Measurements from ENCODE around the gene RIN2.

Gene RIN2

DNA sequence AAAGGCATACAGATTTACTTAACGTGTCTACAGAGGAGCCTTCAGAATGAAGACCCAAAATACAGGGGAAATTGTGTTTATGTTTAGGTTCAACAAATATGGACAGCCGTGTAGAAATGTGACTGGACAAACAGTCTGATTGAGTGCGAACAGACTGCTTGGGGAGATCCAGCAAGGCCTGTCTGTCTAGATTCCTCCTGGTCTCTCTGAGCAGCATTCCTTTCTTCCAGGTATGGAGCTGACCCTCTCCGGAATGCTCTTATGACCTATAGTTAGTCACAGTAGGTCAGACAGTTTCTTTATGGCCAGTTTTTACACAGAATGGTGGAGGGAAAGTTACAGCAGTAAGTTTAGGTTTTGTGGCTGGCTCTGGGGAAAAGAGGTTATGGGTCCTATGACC, 9.0 kb downstream of the RIN2 start:
- no peak for DNase-seq

GRCh38 chr20:19768325-19768842, 10.3 kb downstream of the RIN2 start:
- no peak for DNase-seq

DNA sequence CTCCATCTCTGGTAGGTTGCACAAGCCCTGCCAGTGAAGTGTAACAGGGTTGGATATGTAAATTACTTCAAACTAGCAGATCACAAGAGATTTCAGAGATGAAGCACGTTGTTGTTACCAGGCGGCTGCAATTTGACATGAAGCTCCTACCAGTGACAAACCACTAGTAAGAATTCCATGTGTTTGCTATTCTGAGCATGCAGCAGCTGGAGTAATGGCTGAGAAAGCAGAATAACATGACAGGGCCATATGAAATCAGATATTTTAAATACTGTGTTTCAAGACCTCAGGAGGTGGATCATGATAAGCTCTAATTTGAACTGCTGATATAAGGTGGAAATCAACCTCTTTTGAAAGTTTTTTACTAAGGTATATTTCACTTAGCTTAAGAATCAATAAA, 11.4 kb downstream of the RIN2 start:
- DNase-seq = no peak

GRCh38 chr20:19770375-19770774, 12.3 kb downstream of the RIN2 start:
- DNase-seq = no peak

GRCh38 chr20:19771031-19771430, 13.0 kb downstream of the RIN2 start:
- no peak for DNase-seq

- no peak for DNase-seq
Measured at GRCh38 chr20:19773471-19773870, 15.4 kb downstream of the RIN2 start.

- no peak for DNase-seq
Measured at GRCh38 chr20:19774135-19774933, 16.3 kb downstream of the RIN2 start.

GRCh38 chr20:19775353-19776253, 17.5 kb downstream of the RIN2 start:
- no peak for DNase-seq

DNA sequence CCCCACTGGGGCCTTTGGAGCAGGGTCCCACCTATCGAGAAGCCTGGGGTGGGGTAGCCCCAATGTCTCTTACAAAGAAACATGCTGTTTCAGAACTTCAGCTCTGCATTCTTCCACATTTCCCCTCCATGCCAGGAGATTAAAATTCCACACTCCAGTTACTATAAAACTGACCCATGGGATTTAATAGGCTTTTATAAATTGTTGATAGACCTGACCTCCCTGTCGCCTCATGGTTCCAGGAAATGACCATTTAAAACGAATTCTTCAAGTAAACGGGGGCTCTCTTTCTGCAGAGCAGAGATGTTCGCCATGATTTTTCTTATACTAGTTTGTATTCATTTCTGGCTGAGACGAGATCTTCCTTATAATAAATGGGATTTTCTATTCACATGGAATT, 19.3 kb downstream of the RIN2 start:
- DNase-seq = no peak

GRCh38 chr20:19777981-19778380, 19.9 kb downstream of the RIN2 start:
- DNase-seq = no peak

DNA sequence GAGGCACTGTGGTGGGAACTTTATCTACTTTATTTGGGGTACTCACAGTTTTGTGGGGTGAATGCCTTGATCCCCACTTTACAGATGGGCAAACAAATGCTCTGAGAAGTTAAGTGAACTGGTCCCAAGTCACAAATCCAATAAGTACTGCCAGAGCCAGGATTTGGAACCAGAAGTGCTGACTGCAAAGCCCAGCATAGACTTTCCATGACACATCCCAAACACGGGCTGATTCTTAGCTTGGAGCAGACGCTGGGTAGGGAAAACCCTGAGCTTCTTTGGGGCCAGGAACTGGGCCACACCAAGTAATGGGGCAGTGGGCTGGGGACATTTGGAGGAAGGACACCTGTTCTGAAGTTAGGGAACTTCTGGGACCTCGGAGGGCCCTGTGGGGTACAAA, 20.3 kb downstream of the RIN2 start:
- DNase-seq = no peak

DNA sequence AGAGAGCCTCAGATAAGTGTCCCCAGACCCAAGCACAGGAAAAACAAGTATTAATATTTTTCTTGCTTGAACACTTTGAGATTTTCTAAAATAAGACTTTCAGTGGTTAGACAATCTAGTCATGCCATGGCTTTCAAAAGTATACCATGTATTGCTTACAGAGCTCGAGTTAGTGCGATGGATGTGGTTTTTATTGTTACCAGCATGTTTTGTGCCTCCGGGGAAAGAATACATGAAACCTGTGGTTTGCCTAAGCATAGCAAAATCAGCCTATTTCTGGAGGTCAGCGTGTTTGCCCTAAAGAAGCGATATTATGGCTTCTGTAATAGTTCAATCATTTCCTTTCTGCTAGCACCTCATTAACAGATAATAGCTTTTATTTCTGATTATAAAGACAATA, 21.6 kb downstream of the RIN2 start:
- DNase-seq = no peak

DNA sequence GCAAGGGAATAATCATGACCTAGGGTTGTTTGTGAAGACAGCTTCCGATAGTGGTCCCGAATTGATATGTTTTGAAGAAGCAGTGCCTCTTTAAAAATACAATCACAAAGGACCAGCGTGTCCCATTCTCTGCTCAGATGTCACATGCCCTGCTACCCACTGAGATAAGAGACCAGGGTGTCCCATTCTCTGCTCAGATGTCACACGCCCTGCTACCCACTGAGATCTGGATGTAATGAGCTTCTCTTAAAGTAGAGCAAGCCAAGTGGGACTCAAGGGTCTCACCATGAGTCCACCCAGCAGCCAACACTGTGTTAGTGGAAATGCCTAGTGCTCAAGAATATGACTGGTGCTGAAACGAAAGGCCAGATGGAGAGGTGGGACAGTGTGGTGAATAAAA, 22.2 kb downstream of the RIN2 start:
- no peak for DNase-seq

GRCh38 chr20:19781235-19781634, 23.2 kb downstream of the RIN2 start:
- no peak for DNase-seq

GRCh38 chr20:19782669-19783068, 24.6 kb downstream of the RIN2 start:
- no peak for DNase-seq

DNA sequence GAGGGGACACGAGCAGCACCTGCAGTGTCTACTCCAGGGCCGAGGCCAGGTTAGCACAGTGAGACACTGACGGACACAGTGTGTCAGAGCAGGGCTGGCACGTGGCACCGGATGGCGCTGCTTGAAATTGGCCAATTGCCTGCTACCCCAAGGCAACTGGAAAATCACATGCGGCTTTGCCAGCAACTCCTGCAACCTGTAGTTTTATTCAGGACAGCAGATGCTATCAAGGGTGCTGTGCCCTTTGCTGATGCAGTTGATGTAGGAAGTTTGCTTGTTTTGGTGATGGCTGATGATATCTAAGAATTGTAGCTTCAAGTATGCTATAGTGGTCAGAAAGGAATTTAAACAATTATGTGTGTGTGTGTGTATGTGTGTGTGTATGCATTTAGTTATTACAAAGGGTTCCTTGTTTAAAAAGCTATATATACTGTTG, 25.9 kb downstream of the RIN2 start:
- DNase-seq = no peak

DNA sequence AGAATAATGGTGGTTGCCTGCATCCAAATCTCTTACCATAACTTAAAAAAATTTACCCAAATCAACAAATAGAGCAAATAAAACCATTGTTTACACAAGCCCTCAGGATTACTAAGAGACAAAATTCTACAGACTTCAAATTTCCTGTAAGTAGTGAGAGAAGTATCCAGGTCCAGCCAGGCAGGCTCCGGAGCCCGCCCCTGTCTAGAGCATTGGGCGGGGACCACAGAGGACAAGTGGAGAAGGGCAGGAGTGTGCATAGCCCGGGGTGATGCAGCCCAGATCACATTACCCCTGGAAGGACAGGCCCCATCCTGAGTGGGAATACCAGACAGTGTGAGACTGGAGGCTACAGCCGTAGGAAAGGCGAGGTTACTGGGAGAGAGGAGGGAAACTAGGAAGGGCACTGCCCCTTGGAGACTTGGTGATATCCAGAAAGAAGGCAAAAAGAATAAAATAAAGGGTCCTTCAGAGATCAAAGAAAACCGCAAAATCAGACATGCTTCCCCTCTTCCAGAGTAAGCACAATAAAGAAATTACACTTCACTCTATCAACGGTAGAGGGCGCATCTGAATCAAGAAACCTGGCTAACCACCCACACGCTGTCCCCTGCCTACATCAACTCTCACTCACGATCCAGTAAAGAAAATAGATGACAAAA, 26.6 kb downstream of the RIN2 start:
- no peak for DNase-seq

DNA sequence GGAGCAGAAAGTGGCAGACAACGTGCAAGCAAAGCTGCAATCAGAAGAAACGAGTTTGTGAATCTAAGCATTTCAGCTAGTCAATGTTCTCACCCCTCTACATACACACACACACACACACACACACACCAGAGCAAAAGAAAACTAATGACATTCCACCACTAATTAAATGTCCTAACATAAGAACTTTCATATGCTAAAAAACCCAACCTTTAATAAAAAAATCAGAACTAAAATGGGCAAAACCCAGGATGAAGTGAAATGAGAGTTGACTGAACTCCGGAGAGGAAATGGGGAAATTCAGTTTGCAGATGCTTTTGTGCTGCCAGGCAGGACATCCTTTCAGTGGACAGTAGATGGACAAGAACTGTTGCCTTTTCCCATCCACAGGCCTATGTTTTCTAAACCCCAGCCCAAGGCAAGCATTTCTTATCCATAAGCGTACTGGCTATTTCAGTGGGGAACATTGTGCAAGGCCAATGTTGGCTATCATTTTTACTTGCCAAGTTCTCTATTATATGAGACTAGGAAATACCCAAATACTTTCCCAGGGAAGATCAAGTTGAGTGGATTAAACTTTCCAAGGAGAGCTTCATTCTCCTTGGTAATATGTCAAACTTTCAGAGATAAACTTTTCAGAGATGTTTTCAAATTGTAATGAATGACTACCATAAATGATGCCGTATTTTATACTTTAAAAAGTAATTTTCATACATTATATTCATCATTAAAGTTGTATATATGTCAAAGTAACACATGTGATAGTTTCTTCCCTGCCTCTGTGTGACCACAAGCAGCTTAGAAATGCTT, 27.3 kb downstream of the RIN2 start:
- DNase-seq = no peak

DNA sequence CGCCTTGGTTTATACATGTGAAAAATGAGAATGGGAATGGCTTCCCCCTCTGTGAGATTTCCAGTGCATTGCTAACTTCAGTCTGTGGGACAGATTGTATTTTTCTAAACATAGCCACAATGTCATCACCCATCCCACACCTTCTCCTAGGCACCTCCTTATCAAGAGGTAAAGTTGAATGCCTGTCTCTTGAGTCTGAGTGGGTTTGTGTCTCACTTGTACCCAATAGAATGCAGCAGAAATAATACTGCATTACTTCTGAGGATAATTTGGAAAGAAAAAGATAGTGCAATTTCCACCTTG, 27.9 kb downstream of the RIN2 start:
- no peak for DNase-seq

DNA sequence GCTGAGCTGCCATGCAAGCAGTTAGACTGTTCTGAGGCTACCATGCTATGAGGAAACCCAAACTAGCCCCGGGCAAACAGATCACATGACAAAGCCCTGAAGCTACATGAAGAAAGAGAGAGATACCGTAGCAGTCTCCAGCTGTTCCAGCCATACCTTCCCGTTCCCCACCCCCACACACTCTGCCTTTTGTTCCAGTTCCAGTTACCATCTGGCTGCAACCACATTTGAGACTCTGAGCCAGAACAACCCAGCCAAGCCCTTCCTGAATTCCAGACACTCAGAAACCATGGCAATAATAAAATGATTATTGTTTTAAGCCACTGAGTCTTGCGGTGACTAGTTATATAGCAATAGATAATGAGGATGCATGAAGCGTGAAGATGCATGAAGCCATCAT, 28.3 kb downstream of the RIN2 start:
- no peak for DNase-seq

DNA sequence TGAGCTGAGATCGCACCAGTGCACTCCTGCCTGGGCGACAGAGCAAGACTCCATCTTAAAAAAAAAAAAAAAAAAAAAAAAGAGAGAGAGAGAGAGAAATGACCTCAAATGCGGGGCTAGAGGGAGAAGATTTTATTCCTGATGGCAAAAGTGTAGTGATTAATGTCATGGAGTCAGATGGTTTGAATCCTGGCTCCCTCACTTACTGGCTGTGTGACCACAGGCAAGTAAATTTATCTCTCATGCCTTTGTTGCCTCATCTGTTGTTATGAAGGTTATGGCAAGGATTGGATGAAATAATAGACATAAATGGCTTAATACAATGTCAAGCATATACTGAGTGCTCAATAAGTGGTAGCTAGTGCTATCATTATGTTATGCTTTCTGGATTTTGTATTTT, 29.3 kb downstream of the RIN2 start:
- DNase-seq = no peak

DNA sequence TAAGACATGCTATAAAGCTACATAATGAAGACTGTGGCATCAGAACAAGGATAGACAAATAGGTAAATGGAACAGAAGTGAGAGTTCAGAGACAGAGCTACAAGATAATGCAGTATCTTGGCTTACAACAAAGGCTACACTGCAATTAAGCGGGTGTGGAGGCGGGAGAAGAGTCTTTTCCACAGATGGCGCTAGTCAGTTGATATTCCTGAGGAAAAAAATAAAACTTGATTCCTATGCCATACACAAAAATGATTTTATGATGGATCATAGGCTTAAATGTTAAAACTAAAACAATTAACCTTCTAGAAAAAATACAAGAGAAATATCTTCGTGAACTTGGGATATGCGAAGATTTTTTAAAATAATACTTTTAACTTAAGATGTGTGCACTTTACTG, 31.0 kb downstream of the RIN2 start:
- no peak for DNase-seq

- no peak for DNase-seq
Measured at GRCh38 chr20:19789446-19789845, 31.4 kb downstream of the RIN2 start.

All from SIG-M5 (cell line).